GM12872 (cell line): ENCODE results near the gene OSBP2.

Experiments
- TF ChIP-seq, protein P1 (sequence below): IDR thresholded peaks from 3 replicates; pipeline ENCODE4 v1.5.1; 2011; ENCODE audit warnings: low read depth, mild to moderate bottlenecking, low read length, moderate library complexity; ENCODE audit not compliant: insufficient read depth

The OSBP2 gene

GRCh38 chr22:30828187-30829155 is 133.8 kb downstream of the OSBP2 start:
- TF ChIP-seq, protein P1, sequence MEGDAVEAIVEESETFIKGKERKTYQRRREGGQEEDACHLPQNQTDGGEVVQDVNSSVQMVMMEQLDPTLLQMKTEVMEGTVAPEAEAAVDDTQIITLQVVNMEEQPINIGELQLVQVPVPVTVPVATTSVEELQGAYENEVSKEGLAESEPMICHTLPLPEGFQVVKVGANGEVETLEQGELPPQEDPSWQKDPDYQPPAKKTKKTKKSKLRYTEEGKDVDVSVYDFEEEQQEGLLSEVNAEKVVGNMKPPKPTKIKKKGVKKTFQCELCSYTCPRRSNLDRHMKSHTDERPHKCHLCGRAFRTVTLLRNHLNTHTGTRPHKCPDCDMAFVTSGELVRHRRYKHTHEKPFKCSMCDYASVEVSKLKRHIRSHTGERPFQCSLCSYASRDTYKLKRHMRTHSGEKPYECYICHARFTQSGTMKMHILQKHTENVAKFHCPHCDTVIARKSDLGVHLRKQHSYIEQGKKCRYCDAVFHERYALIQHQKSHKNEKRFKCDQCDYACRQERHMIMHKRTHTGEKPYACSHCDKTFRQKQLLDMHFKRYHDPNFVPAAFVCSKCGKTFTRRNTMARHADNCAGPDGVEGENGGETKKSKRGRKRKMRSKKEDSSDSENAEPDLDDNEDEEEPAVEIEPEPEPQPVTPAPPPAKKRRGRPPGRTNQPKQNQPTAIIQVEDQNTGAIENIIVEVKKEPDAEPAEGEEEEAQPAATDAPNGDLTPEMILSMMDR, result no peak

- TF ChIP-seq, protein P1, result no peak
These were observed 135.4 kb downstream of the OSBP2 start for GRCh38 chr22:30829901-30830550.

DNA sequence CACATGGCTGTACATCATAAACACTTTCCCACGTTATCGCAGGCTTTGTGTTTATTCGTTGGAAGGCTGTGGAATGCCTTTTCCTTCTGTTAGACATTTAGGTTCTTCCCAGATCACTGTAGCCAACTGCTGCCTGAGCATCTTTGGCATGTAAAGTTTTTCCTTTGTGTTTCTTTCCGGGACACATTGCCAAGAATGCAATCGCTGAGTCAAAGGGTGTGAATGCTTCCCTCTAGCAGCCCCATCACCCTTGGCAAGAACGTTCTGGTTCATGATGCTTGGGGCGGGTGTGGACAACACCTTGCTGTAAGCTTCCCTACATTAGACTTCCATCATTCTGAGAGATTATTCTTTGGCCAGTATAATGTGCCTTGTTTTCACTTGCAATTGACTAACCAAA is 136.2 kb downstream of the OSBP2 start:
- TF ChIP-seq, protein P1, result no peak

DNA sequence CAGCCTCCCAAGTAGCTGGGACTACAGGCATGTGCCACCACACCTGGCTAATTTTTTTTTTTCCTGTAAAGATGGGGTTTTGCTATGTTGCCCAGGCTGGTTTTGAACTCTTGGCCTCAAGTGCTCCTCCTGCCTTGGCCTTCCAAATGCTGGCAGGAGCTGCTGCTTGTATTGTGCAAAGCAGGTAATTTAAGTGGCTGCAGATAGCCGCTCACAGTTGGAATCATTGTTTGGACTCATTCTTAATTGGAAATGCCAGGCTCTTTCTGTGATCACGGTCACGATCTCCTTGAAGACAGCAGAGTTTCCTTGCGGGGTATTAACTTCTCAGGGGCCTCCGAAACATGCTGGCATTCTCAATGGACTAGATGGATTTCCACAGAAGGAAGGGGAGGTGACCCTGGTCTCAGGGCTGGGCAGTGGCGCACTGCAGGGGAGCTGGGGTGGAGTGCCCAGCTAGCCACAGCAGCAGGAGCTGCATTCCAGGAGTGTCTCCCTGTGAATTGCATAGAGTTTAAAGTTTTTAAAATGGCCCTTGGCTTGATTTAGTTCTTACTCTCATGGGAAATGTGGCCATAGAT is 137.8 kb downstream of the OSBP2 start:
- TF ChIP-seq, protein P1, result no peak

DNA sequence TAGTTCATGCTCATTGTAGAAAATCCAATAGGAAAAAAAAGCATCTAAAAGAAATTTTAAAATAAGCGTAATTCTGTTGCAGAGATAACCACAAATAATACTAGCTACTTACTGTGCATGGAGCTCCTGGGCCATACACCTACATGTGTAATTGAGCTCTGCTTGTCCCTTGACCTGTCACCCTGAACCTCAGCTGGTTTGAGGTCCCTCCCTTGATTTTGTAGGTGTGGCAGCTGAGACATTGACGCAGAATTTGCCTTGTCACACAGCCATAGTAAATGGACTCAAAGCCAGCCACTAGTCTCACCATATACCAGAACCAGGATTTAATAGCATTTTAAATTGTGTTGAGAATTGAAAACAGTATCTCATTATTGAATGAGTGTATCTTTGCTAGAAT is 138.6 kb downstream of the OSBP2 start:
- TF ChIP-seq, protein P1, result no peak

DNA sequence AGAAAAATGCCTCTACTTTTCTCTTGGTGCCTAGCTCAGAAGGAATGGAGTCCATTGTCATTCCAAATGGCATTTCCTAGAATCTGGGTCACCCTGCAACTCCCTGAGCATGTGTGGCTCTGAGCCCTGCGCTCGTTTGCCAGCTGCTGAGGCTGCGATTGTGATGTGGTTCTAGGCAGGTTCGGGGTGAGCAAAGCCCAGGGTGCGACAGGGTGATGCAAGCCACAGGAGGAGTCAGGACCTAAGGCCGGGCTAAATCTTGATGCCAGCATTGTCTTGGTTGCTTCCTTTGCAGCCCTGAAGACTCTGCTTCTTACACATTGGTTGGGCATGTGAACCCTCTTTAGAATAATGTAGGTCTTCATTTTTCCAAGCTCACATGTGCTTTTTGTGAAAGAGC is 142.9 kb downstream of the OSBP2 start:
- TF ChIP-seq, protein P1, result no peak

GRCh38 chr22:30838111-30838510 is 143.4 kb downstream of the OSBP2 start:
- TF ChIP-seq, protein P1, result no peak
